GM18861 (cell line): ENCODE measurements around the gene PIGN.

ENCODE experiments used
- ATAC-seq: cut with Tn5 transposase; IDR thresholded peaks from one replicate; pipeline ENCODE4 v1.9.1; 2021; ENCODE audit not compliant: unreplicated experiment

The PIGN gene

DNA sequence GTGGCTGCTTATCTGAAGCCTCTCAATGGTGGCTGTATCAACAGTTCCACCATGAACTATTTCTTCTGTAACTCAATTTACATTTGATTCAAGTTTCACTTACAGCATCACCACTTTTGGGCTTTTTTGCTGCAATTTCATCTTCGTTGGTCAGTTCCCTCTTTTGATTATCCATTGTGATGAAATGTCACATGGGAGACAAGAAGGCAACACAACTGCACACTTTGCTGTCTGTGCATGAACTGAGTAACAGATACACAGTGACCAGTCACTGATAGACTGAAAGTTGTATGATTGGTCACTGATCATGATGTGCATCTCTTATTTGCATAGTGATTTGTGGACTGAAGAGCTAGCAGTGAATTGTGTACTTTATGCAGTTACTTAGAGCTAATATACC, 163.3 kb downstream of the PIGN start:
- no peak for ATAC-seq

DNA sequence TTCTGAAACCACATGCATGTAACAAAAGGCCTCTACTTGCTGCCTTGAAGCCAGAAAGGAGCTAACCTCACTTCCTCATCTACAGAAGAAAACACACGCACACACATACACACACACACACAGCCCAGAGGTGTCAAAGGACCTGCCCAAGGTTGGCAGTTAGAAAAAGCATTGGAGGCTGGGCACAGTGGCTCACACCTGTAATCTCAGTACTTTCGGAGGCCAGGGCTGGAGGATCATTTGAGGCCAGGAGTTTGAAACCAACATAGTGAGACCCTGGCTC, 168.2 kb downstream of the PIGN start:
- ATAC-seq: no peak

DNA sequence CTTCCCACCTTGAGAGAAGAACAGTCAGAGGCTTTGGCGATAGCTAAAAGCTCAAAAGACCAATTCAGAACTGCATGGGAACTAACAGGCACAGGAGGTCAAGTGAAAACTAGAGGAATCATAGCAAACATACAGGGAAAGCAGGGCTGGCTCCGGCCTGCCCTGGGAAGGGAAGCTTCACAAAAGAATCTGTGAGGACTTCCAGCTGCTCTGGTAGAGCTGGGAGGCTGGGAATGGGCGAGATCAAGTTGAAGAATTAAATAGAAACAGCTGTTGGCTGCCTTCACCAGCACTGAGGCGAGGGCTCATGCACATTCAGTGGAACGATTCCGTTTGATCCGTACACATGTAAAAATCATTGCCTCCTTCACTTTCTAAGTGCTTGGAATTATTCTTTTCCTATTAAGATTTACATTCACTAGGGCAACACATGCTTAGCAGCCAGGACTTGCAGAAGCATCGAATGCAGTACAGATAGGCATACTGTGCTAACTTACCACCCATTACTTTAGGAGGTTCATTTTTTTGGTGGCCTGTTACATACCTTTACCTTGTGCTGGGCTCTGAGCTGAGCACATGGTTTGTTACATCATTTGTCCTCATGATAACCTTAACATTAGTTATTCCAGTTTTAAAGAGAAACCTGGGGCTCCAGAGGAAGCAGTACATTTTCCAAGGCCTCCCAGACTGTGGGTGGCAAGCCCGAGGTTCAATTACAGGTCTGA, 168.7 kb downstream of the PIGN start:
- no peak for ATAC-seq

DNA sequence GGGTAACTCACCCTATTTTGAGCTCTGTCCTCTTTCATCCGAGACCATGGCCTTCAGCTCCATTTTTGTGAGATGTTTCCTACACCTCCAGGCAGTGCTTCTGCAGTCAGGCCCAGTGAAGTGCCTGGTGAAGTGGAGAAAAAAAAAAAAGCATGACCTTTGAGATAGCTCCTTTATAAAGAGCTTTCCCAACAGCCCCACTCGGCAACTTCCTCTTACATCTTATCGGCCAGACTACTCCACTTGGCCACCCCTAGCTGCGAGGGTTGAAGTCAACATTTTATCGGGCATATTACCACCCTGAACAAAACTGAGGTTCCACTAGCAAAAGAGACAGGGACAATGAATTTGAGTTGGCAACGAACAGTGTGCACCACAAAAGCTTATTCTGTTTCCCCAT, 169.2 kb downstream of the PIGN start:
- ATAC-seq: no peak

DNA sequence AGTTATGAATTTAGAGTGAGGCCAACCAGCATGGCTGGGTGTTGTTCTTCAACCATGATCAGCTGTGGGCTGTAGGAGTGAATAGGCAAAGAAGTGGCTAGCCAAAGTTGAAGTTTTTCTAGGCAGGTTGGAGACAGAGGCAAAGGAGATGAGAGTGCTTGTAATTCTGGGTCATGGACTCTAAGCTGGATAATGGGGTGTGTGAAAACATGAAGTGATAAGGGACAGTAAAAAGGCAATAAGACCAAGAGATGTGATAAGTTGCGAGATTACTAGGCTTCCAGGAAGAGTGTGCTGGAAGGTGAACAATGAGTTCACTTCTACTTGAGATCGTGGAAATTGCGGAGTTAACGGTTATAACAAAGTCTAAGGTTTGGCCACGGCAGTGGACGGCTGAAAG, 175.4 kb downstream of the PIGN start:
- no peak for ATAC-seq

DNA sequence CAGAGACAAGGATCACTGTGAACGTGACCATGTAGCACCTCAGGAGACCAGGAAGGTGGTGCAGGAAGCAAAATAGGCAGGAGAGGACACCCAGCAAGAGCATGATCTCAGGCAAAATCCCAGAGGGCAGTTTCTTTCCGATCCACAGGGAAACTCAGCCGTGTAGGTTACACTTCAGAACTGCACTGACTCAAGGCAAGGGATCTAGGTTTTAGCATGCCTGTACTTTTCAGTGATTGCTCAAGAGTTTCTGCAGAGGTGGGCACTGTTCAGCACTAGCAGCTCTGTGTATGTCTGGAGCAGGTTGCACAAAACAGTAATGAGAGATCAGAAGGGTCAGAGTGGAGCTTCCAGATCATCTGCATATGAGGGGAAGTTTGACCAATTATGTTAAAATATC, 177.3 kb downstream of the PIGN start:
- ATAC-seq: no peak

DNA sequence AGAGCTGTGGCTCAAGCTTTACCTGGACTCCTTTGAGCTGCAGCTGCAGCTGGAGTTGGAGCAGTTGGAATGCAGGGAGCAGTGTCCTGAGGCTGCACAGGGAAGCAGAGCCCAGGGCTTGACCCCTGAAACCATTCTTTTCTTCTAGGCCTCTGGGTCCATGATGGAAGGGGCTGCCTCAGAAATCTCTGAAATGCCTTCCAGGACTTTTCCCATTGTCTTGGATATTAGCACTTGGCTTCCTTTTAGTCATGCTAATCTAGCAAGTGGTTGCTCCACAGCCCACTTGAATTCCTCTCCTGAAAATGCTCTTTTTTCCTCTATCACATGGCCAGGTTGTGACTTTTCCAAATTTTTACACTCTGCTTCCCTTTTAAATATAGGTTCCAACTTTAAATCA, 185.5 kb downstream of the PIGN start:
- no peak for ATAC-seq

DNA sequence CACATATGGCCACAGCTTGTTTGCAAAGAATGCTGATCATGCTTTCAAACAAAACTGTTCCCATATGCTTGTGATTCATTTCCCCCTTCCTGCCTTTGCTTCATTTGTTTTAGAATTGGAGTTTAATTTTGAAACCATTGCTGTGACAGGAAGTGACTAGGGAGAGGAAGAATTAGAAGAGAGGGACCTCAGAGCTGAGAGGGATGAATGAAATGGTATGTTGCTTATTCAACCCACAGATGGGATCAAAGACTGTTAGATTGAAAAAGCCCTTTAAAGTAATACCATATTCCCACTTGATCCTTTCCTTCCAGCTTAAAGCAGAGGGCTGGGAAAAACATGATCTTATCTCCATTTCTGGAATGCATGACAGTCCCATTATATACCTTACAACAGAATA, 187.9 kb downstream of the PIGN start:
- no peak for ATAC-seq

DNA sequence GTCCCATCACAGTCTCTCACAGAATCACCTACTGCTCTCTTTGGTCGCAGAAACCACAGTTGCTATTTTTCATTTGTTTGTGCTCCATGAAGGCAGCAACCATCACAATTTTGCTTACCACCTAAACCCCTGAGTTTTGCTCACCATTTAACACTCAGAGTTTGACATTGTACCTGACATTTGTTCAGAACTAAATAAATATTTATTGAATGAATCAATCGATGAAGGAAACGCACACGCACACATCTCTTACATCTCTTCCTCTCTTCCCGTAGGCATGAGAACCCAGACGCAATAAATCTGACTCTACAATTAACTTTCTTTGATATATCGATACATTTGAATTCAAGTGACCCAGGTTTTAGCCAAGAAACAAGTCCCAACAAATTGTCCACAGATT, 188.5 kb downstream of the PIGN start:
- no peak for ATAC-seq

DNA sequence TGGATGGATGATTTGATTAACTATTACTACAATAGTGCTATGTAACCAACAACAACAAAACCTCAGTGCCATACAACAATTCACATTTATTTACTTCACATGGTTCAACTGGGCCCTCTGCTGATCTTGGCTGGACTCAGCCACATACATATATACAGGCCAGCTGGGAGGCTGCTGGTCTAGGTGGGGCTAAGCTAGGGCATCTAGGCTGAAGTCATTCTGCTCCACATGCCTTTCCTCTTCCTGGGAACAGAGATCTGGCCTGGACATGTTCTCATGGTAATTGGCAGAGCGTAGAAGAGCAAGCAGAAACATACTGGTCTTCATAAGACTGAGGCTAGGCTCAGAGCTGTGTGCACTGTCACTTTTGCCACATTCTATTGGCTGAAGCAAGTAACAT, 191.2 kb downstream of the PIGN start:
- ATAC-seq: no peak

DNA sequence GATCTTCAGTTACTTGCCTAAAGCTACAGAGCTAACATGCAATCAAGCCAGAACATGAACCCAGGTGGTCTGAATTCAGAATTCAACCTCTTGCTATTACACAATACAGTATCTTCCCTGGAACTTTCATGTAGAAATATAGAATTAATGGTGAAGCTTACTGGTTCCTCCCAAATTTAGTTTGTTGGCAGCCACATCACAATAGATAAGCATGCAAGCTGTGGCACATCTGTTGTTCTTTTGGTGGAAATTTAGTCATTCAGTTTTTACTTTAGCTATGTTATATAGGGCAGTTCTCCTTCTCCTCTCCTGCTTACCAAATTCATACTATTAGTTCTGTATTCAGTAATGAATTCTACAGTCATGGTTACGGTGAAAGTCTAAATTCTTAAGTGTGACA, 193.0 kb downstream of the PIGN start:
- ATAC-seq: no peak

DNA sequence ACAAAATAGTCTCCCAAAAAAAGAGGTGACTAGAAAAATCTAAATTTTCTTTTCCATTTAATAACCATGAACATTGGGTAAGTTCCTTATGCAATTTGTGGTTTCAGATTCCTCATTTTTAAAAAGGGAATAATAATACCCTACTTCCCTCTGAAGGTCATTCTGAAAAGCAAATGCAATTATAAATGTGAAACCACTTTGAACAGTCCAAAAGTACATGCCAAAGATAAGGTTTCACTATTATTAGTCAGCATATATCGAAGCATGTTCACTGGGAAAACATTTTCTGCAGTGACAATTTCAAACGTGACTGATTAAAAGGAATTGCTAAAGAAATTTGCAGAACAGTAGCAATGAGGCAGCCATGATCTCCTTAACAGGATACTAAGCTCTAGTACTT, 193.9 kb downstream of the PIGN start:
- ATAC-seq: no peak

DNA sequence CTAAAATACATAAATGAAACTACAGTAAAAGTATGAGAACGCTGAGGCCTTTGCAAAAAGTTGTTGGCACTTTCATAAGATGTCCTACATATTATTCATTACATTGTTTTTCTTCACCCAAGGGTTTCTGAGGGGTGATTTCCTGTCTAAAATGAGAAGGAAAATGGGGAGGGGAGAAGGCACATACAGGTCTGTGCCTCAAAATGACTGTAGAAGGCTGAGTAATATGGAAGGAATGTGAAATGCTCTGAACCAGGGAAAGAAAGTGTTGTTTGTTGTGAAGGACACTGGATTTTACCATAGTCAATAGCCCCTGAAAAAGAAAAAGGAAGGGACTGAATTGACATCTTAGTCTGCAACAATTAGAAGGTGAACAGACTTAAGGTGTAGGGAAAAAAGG, 194.6 kb downstream of the PIGN start:
- no peak for ATAC-seq

DNA sequence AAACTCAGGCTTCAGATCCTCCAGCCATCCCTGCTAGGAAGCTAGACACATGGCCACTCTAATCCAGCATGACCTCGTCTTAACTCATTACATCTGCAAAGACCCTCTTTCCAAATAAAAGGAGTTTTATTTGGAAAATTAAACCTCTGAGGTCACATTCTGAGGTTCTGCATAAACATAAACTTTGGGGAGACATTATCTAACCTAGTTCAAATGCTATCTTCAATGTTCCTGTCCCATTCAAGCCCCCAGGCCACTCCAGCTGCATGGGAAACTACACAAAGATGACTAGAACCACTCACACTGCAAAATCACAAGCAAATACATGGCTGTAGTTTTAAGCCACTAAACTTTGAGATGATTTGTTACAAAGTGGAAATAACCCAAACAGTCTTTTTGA, 195.0 kb downstream of the PIGN start:
- ATAC-seq: no peak

DNA sequence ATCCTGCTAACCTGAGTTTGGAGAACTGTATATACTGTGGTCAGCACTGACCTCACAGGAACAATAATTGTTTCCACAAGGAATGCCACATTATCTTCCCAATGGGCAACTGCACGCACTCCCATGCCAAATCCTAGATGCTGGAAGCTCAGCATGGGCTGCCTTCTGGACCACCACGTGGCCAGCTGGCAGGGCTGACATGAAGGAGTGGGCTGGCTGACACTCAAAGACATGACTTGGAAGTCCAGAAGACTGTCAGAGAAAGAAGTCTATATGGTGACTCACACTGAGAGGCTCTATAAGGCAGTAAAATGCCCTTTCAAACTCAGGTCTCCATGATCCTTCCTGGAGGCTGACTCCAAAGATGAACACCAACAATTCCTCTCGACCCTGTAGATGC, 195.7 kb downstream of the PIGN start:
- ATAC-seq: no peak
